DND-41 (cell line): ENCODE measurements around the gene SEPTIN1.
"Not testable (repeated sequence)": the region's sequence is repeated elsewhere in the genome, so short reads cannot be mapped to it uniquely, and the experiment has no call there.

Experiments used
- ATAC-seq: fragments of 200-7000 bp; cut with Tn5 transposase; 3 replicates; pipeline ENCODE4 v1.9.1; 2021; ENCODE audit warnings: low read depth; ENCODE audit not compliant: insufficient read depth
- DNase-seq: peaks from one replicate; pipeline ENCODE4 v3.0.0-alpha.2; 2020
- H2AFZ ChIP-seq: 2 replicates; pipeline ENCODE4 v1.6.0; 2012; ENCODE audit warnings: low read depth, low read length
- H3K27ac ChIP-seq: 2 replicates; pipeline ENCODE4 v1.5.1; 2012; ENCODE audit warnings: low read length, inconsistent platforms
- H3K27me3 ChIP-seq: fragments of 200-600 bp; sonication (generic); 2 replicates; pipeline ENCODE4 v1.6.0; 2012; ENCODE audit warnings: low read length, mild to moderate bottlenecking, inconsistent platforms; ENCODE audit not compliant: insufficient read depth, poor library complexity
- H3K36me3 ChIP-seq: 2 replicates; pipeline ENCODE4 v1.5.1; 2012; ENCODE audit warnings: low read length, inconsistent platforms; ENCODE audit not compliant: insufficient read depth
- H3K4me1 ChIP-seq: 2 replicates; pipeline ENCODE4 v1.5.1; 2012; ENCODE audit warnings: mild to moderate bottlenecking, low read length; ENCODE audit not compliant: insufficient read depth
- H3K4me2 ChIP-seq: 2 replicates; pipeline ENCODE4 v1.6.0; 2012; ENCODE audit warnings: mild to moderate bottlenecking, moderate library complexity, low read length, inconsistent platforms; ENCODE audit not compliant: insufficient read depth
- H3K4me3 ChIP-seq, 2 experiments: fragments of 200-600 bp in 1 of 2; shearing (Covaris generic) in 1 of 2; 2 replicates each; pipeline ENCODE4 v1.5.1; 2012 to 2016; ENCODE audit warnings: inconsistent platforms in 2 of 2, low read length in 2 of 2, mild to moderate bottlenecking in 2 of 2, low read depth in 1 of 2, moderate library complexity in 1 of 2
- H3K79me2 ChIP-seq: 2 replicates; pipeline ENCODE4 v1.6.0; 2012; ENCODE audit warnings: low read length, inconsistent platforms; ENCODE audit not compliant: insufficient read depth
- H3K9ac ChIP-seq: 2 replicates; pipeline ENCODE4 v1.6.0; 2012; ENCODE audit warnings: low read depth, mild to moderate bottlenecking, inconsistent platforms, low read length, moderate library complexity
- H3K9me3 ChIP-seq: 2 replicates; pipeline ENCODE4 v1.5.1; 2012; ENCODE audit warnings: low read length, moderate library complexity, mild to moderate bottlenecking, inconsistent platforms; ENCODE audit not compliant: insufficient read depth, severe bottlenecking
- H4K20me1 ChIP-seq: 2 replicates; pipeline ENCODE4 v1.6.0; 2012; ENCODE audit warnings: low read length; ENCODE audit not compliant: insufficient read depth
- EZH2 ChIP-seq: IDR thresholded peaks from 3 replicates; pipeline ENCODE4 v1.6.1; 2012; ENCODE audit warnings: borderline replicate concordance, low read depth, mild to moderate bottlenecking, moderate library complexity, low read length, inconsistent platforms; ENCODE audit not compliant: severe bottlenecking
- TF ChIP-seq, protein P1 (sequence below): IDR thresholded peaks from 2 replicates; pipeline ENCODE4 v1.5.1; 2012; ENCODE audit warnings: borderline replicate concordance, low read length, moderate library complexity, mild to moderate bottlenecking; ENCODE audit not compliant: poor library complexity, severe bottlenecking; ENCODE audit errors: extremely low read depth

The SEPTIN1 gene

DNA sequence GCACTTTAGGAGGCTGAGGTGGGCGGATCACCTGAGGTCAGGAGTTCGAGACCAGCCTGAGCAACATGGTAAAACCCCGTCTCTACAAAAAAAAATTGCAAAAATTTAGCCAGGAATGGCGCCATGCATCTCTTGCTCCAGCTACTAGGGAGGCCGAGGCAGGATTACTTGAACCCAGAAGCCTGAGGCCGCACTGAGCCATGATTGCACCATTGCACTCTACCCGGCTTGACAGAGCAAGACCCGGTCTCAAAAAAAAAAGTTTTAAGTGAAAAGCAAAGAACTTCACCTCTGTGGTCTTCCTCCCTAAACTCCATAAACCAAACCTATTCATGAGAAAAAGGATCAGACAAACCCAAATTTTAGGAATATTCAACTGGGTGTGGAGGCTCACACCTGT lies 34.2 kb downstream of the SEPTIN1 start:
- ATAC-seq (no peak), DNase-seq (no peak)
- Histone ChIP-seq H3K9me3 (no peaks in the 10 kb centered on the region), H3K27ac (no peak overlapping the region), H3K4me3 (no peak overlapping the region), H3K4me2 (no peak overlapping the region), H3K9ac (no peak overlapping the region), H2AFZ (no peak overlapping the region), H3K4me1 (peaks cover 4% of the 10 kb centered on the region), H4K20me1 (peaks cover 13% of the 10 kb centered on the region), H3K36me3 (peaks cover 29% of the 10 kb centered on the region), H3K27me3 (no peaks in the 10 kb centered on the region), H3K79me2 (peaks cover 6% of the 10 kb centered on the region)
- no peak for TF ChIP-seq EZH2
- TF ChIP-seq, protein P1, sequence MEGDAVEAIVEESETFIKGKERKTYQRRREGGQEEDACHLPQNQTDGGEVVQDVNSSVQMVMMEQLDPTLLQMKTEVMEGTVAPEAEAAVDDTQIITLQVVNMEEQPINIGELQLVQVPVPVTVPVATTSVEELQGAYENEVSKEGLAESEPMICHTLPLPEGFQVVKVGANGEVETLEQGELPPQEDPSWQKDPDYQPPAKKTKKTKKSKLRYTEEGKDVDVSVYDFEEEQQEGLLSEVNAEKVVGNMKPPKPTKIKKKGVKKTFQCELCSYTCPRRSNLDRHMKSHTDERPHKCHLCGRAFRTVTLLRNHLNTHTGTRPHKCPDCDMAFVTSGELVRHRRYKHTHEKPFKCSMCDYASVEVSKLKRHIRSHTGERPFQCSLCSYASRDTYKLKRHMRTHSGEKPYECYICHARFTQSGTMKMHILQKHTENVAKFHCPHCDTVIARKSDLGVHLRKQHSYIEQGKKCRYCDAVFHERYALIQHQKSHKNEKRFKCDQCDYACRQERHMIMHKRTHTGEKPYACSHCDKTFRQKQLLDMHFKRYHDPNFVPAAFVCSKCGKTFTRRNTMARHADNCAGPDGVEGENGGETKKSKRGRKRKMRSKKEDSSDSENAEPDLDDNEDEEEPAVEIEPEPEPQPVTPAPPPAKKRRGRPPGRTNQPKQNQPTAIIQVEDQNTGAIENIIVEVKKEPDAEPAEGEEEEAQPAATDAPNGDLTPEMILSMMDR, result no peak

DNA sequence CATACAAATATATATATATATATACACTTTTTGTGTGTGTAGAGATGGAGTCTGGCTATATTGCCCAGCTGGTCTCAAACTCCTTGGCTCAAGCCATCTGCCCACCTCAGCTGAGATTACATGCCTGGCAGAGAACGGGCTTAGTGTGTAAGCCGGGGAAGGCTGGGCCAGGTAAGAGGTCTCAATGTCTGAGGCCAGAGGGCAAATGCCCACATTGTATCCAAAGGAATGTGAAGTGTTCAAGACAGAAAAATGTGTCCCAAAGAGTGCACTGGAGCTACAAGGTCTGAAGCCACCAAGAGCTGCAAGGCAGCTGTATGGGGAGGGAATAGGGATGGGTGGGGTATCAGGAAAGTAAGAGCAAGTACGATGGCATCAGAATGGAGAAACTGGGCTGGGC lies 36.1 kb downstream of the SEPTIN1 start:
- no peaks in the 10 kb centered on the region for H3K79me2 ChIP-seq
- peaks cover 5% of the 10 kb centered on the region; the same call in 1 of the 2 replicates for H4K20me1 ChIP-seq
- no peak overlapping the region for H3K27ac ChIP-seq
- H3K4me2 ChIP-seq, result no peak overlapping the region
- ATAC-seq, result no peak
- no peak overlapping the region for H2AFZ ChIP-seq
- H3K27me3 ChIP-seq, result no peaks in the 10 kb centered on the region
- TF ChIP-seq, protein P1, result no peak
- TF ChIP-seq EZH2, result no peak
- H3K4me1 ChIP-seq, result 0 out of 2 replicates have a peak, but pooled peaks cover 2% of the 10 kb centered on the region
- DNase-seq, result no peak
- H3K9ac ChIP-seq, result no peak overlapping the region
- no peaks in the 10 kb centered on the region for H3K9me3 ChIP-seq
- H3K36me3 ChIP-seq, result peaks cover 11% of the 10 kb centered on the region
- no peak overlapping the region for H3K4me3 ChIP-seq

DNA sequence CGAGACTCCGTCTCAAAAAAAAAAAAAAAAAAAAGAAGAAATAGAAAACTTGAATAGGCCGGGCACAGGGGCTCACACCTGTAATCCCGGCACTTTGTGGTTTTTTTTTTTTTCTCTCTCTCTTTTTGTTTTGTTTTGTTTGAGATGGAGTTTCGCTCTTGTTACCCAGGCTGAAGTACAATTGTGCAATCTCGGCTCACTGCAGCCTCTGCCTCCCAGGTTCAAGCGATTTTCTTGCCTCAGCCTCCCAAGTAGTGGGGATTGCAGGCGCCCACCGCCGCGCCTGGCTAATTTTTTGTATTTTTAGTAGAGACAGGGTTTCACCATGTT lies 38.9 kb downstream of the SEPTIN1 start:
- not testable (repeated sequence) for ATAC-seq, DNase-seq, H3K4me2 ChIP-seq, H4K20me1 ChIP-seq, H3K9me3 ChIP-seq, H3K27me3 ChIP-seq, H2AFZ ChIP-seq, H3K4me3 ChIP-seq, H3K9ac ChIP-seq, H3K36me3 ChIP-seq, H3K79me2 ChIP-seq, H3K27ac ChIP-seq
- peaks cover 16% of the 10 kb centered on the region for H3K4me1 ChIP-seq

DNA sequence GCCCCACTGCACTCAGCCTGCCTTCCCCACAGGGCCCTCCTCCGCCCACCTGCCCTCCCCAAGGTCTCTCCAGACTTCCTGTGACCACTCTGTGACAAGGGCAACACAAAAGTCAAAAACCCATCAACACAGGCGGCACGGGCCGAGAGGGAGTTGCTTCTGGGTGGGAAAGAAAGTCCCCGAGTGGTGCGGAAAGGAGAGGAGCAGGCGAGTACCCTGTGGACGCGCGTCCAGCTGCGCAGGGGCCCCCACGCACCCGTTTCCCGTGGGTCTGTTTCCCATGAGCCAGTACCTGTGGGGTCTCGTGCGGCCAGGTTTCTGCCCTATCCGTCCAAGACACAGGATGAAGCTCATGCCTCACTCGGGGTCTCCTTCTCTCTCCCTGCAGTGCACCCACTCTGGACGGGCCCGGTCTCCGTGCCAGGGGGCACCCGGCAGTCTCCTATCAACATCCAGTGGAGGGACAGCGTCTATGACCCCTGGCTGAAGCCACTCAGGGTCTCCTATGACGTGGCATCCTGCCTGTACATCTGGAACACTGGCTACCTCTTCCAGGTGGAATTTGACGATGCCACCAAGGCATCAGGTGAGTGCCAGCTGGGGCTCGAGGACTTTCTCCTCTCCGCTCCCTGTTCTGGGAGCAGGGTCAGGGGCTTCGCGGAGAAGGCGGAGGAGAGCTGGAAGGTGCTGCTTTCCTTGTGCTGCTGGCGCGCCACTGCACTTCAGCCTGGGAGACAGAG lies 39.4 kb downstream of the SEPTIN1 start:
- Histone ChIP-seq H3K4me3 (no peak overlapping the region), H3K9me3 (no peaks in the 10 kb centered on the region), H3K27ac (no peak overlapping the region), H2AFZ (no peak overlapping the region), H3K4me1 (peaks cover 16% of the 10 kb centered on the region), H3K79me2 (no peaks in the 10 kb centered on the region), H4K20me1 (no peaks in the 10 kb centered on the region), H3K9ac (no peak overlapping the region), H3K4me2 (no peak overlapping the region), H3K36me3 (no peaks in the 10 kb centered on the region), H3K27me3 (no peaks in the 10 kb centered on the region)
- no peak for TF ChIP-seq EZH2
- TF ChIP-seq, protein P1, result no peak
- no peak for ATAC-seq
- DNase-seq, result no peak
